Stimulated activated CD4-positive, alpha-beta T cell treated with anti-CD3 and anti-CD28 coated beads, Interleukin-1b, Interleukin-23, amount 100 ng/mL, for 4 hours (primary cell): ENCODE measurements around the gene CHRND.

Experiments used
- DNase-seq, 2 donors: peaks; one replicate each; pipeline ENCODE4 v3.0.0-alpha.2; 2020; ENCODE audit warnings: low read depth in 2 of 2

The CHRND gene

GRCh38 chr2:232525791-232526371 lies at the start of gene CHRND:
CHRND (plus strand) TSS chr2:232526160; CDS start chr2:232526216, 56 bp downstream.
- DNase-seq = no peak

DNA sequence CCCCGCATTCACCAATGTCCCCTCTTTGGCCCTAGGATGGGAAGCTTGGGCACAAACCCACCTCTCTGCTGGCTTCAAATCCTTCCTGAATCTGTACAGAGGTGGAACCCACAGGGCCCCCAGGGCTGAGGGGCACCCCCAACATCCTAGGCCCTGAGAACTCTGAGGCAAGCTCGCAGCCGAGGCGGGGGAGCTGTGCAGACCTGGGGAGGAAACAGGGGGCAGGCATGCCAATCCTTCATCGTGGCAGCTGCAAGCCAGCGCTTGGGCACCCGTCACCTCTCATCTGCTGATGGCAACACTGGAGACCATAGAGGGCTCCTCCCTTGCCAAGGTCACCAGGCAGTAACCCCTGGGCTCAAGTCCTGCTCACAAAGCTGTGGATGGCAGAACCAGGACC lies 49.2 kb upstream of the CHRND start:
- no peak for DNase-seq

DNA sequence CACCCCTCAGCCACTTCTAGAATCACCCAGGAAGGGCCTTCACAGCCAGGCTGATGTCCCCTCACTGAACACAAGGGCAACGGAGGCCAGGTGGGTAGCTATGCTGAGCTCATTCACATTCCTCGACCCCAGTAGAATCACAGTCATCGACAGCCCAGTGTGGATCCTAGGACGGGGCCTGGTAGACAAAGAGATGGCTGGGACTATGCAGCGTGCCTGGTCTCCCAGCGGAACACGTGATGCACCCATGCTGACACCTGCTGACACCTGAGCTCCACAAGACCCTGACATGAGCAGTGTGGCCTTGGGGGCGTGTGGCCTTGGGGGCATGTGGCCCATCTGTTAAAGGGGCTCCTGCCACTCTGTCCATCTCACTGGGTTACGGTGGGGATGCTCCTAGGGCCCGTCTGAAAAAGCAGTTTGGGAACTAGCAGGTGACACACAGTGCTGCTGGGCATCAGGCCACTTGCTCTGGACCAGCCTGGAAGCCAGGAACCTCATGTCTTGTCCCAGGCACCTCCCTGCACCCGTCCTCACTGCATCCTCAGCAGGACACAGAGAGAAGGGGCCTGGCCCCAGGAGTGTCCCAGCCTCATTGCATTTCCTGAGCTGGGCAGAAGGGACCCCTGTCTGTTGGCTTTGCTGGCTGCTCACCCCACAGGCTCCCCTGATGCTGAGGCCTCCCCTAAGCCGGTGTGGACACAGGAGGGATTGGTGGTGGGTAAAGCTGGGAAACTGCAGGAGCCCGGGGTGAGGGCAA lies 48.0 kb upstream of the CHRND start:
- no peak for DNase-seq

DNA sequence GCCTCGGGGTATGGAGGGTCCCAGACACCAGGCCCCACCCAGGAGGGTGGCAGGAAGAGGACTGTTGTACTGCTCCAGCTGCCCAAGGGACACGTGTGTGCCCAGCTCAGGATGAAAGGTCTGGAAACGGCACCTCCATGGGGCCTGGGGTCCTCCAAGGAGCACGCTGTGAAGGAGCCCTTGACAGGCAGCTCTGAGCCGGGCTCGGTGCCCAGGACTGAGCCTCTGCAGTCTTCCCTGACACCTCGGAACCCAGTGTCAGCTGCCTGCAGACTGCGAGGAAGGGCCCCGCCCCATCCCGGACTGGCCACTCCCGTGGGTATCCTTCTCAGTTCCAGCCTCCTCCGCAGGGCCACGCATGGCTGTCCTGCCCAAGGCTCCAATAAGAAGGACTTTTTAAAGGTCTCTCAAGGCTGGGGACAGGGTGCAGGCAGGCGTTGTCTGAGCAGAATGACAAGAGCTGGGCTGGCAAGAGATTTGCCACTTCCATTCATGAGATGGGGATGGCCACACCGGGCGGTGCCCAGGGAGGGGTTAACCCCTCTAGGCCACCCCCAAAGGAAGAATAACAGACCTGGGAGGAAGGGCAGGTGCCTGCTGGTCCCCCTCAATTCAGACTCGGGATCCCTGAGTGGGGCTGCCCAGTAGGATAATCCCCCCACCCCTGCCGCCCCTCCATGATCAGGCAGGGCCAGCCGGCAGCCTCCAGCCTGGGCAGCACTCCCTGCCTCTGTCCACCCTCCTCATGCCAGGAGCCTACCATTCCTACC lies 47.2 kb upstream of the CHRND start:
- DNase-seq = no peak

DNA sequence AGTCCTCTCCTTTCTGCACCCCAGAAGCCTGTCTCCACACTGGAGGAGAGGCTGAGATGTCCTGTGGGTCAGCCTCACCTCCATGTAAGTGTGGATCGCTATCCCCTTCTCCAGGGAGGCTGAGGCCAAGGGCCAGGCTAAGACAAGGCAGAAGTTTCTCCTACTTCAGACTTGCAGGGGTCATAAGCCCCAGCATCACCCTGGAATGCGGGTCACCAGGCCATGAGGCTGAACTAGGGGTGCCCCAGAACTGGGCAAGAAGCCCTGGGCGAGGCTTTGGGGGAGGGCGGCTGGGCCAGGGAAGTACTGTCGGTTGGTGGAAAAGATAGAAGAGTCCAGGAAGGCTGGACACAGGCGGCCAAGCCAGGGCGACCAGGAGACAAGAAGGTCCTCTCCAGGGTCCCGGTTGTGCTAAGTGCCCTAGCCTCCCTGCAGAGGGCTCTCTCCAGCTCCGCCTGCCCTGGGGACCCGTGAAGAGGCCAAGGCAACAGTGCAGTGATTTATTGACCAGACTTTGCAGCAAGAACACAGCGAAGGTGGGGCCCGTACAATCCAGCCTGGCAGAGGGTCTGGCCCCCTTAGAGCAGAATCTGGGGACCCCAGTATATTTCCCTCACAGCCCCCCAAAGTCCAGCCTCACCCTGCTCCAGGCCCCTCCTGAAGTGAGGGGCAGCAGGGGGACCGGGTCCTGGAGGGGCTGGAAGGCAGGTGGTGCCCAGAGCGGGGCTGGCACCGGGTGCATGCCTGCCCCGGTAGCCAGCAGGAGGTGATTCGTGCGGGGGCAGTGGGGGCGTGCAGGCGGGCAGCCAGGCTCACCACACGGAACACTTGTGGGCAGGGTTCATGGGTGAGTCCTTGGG lies 46.4 kb upstream of the CHRND start:
- DNase-seq = no peak

DNA sequence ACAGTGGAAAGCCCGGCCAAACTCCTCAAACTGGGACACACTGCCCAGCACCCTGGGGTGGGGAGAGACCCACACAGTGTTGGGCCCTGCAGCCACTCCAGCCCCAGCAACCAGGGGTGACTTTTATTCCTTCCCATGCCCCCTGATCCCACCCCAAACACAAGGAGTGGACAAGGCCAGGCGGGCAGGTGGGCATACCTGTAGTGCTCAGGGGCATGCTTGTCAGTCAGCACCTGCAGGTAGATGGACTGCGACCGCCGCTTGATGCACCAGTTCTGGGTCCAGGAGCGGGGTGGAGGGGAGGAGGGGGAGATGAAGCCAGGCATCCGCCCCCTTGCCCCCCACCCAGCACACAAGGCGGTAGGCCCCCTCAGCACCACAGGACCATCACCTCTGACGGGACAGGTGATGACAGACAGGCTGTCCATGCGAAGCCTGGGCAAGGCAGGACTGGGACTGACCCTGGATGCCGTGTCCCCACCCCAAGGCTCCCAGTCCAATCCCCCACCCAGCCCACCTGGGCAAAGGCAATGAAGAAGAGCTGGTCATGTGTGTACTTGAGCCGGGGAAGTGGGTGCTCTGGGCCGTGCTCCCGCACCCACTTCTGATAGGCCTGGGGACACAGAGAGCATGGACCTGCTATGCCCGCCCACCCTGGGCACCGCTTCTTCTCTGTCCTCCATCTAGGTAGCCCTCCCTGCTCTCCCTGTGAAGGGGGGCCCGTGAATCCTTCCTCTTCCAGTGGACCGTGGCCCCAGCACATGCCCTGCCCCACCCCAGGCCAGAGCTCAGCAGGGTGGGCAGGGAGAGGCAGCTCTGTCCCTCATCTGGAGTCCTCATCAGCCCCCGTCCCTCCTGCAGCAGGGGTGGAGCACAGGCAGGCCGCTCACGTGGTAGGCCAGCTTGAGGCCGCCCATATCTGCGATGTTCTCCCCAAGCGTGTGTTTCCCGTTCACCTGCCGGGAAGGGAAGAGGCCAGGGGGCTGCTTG lies 45.5 kb upstream of the CHRND start:
- DNase-seq = no peak

- no peak for DNase-seq
These were observed 44.4 kb upstream of the CHRND start for GRCh38 chr2:232481322-232482140.

DNA sequence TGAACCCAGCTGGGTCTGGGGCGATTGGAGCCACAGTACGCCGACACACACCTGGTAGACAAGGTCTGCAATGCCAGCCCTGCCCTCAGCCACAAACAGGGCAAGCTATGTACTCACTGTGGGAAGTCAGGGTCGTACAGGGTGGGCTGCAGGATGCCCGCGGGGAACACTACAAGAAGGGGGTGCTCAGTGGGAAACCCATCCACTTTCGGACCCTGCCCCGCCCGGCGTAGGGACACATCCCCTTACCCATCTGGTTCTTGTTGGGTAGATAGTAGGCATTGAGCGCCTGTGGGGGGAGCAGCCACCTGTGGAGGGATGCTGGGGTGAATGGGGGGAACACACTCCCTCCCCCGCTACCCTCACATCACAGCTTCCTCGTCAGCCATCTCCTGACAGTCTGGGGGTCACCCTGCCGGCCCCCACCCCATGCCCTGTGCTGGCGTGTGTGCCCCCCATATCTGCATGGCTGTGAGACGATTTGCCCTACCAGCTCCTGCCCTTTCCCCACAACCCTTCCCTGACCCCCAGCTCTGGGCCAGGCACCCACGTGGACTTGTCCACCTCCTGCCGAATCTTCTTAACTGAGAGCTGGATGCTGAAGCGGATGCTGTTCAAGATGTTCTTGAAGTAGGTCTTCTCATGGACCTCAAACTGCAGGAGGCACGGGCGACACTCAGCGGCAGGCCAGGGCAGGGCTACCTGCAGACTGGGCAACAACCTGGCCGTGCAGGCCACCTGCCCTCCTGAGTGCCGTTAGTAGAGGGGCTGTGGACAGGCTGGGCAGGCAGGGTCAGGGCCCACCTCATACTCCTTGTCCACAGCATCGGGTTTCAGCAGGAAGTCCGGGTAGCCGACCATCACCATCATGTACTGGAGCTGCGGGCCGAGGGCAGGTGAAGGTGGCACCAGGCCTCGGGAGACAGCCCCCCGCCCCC lies 43.4 kb upstream of the CHRND start:
- DNase-seq = no peak

- no peak for DNase-seq
These were observed 42.5 kb upstream of the CHRND start for GRCh38 chr2:232483311-232483922.

- no peak for DNase-seq
These were observed 41.9 kb upstream of the CHRND start for GRCh38 chr2:232483923-232484627.

GRCh38 chr2:232484628-232485347 lies 41.2 kb upstream of the CHRND start:
- DNase-seq = no peak

DNA sequence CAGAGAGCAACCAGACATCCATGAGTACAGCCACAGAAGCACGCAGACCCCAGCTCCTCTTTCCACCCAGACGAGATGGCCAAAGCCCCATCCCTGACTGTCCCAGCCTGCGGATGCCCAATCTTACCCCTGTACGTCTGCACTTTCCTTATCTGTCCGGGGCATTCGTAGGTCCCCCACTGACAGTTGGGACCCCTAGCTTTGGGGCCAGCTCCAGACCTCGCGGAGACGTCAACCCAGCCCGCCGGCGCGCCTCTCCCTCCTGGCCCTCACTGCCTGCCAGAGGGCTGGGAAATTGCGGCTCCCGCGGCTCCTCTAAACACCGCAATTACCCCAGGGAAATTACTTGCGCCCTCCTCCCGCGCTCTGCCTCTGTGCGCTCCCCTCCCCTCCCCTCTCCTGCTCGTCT lies 40.6 kb upstream of the CHRND start:
- DNase-seq = no peak

DNA sequence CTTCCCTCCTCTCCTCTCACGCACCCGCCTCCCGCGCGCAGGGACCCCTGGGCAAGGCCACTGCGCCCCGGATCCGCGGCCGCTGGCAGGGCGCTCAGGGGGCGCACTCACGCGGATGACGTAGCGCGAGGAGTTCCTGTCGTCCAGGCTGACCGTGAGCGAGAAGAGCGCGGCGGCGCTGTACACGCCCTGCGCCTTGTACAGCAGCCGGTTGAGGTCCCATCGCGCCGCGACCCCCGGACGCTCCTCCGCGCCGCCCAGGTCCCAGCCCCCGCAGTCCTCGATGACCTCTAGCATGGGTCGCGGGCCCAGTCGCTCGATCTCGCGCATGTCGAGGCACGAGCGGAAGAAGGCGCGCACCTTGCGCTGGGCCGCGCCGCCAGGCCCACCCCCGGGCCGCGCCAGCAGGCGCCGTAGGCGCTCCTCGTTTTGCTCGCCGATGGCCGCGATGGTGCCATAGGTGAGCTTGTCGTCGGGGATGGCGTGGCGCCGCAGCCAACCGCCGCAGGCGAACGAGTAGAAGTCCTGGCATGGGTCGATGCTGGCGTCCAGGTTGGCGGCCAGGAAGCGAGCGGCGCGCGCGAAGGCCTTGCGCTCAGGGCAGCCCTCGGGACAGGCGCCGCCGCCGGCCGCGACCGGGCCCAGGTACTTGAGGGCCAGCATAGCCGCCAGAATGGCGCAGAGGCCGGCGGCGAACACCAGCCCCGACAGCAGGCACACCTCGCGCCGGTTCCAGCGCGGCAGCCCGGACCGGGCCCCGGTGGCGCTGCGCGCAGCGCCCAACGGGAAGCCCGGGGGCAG lies 40.0 kb upstream of the CHRND start:
- no peak for DNase-seq

GRCh38 chr2:232486558-232487384 lies 39.2 kb upstream of the CHRND start:
- DNase-seq = no peak
